Stimulated activated CD8-positive, alpha-beta memory T cell treated with anti-CD3 and anti-CD28 coated beads, Interleukin-4, amount 100 ng/mL, for 1 hour (primary cell): ENCODE results near the gene COL20A1.

Source experiments
- DNase-seq, 2 donors: peaks; one replicate each; pipeline ENCODE4 v3.0.0-alpha.2; 2020; ENCODE audit warnings: low read depth in 2 of 2, low spot score in 1 of 2

Gene COL20A1

GRCh38 chr20:63346131-63347080 lies 53.4 kb downstream of the COL20A1 start:
- no peak for DNase-seq

- DNase-seq = no peak
Measured at GRCh38 chr20:63347081-63347741, 54.2 kb downstream of the COL20A1 start.

- no peak for DNase-seq
Measured at GRCh38 chr20:63347950-63348827, 55.2 kb downstream of the COL20A1 start.

GRCh38 chr20:63348828-63349515 lies 56.0 kb downstream of the COL20A1 start:
- no peak for DNase-seq

GRCh38 chr20:63349516-63349895 lies 56.5 kb downstream of the COL20A1 start:
- DNase-seq = no peak

- DNase-seq = no peak
Measured at GRCh38 chr20:63350196-63350595, 57.2 kb downstream of the COL20A1 start.

GRCh38 chr20:63350597-63351325 lies 57.8 kb downstream of the COL20A1 start:
- DNase-seq = no peak

- DNase-seq = no peak
Measured at GRCh38 chr20:63351326-63351700, 58.3 kb downstream of the COL20A1 start.

GRCh38 chr20:63351811-63352591 lies 59.0 kb downstream of the COL20A1 start:
- no peak for DNase-seq

GRCh38 chr20:63352811-63353221 lies 59.8 kb downstream of the COL20A1 start:
- no peak for DNase-seq

GRCh38 chr20:63354636-63355350 lies 61.8 kb downstream of the COL20A1 start:
- DNase-seq = no peak

- DNase-seq = no peak
Measured at GRCh38 chr20:63355781-63356295, 62.9 kb downstream of the COL20A1 start.

GRCh38 chr20:63356511-63356910 lies 63.5 kb downstream of the COL20A1 start:
- DNase-seq = no peak

GRCh38 chr20:63356931-63357879 lies 64.2 kb downstream of the COL20A1 start:
- no peak for DNase-seq

GRCh38 chr20:63357921-63358905 lies 65.2 kb downstream of the COL20A1 start:
- DNase-seq = no peak
